Measurements from ENCODE around the gene PAN3. TPM values are rescaled to one million over a fixed set of nuclear protein-coding genes. Genes with fewer than 3 reads are reported as not detected.
A peak's percentile ranks its signal among the peaks of the same experiment; 100 is the strongest.

PAN3 gene, protein sequence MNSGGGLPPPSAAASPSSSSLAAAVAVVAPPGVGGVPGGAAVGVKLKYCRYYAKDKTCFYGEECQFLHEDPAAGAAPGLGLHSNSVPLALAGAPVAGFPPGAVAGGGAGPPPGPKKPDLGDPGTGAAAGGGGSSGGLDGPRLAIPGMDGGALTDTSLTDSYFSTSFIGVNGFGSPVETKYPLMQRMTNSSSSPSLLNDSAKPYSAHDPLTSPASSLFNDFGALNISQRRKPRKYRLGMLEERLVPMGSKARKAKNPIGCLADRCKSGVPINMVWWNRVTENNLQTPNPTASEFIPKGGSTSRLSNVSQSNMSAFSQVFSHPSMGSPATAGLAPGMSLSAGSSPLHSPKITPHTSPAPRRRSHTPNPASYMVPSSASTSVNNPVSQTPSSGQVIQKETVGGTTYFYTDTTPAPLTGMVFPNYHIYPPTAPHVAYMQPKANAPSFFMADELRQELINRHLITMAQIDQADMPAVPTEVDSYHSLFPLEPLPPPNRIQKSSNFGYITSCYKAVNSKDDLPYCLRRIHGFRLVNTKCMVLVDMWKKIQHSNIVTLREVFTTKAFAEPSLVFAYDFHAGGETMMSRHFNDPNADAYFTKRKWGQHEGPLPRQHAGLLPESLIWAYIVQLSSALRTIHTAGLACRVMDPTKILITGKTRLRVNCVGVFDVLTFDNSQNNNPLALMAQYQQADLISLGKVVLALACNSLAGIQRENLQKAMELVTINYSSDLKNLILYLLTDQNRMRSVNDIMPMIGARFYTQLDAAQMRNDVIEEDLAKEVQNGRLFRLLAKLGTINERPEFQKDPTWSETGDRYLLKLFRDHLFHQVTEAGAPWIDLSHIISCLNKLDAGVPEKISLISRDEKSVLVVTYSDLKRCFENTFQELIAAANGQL
- total RNA-seq: 33.9 TPM

DNA sequence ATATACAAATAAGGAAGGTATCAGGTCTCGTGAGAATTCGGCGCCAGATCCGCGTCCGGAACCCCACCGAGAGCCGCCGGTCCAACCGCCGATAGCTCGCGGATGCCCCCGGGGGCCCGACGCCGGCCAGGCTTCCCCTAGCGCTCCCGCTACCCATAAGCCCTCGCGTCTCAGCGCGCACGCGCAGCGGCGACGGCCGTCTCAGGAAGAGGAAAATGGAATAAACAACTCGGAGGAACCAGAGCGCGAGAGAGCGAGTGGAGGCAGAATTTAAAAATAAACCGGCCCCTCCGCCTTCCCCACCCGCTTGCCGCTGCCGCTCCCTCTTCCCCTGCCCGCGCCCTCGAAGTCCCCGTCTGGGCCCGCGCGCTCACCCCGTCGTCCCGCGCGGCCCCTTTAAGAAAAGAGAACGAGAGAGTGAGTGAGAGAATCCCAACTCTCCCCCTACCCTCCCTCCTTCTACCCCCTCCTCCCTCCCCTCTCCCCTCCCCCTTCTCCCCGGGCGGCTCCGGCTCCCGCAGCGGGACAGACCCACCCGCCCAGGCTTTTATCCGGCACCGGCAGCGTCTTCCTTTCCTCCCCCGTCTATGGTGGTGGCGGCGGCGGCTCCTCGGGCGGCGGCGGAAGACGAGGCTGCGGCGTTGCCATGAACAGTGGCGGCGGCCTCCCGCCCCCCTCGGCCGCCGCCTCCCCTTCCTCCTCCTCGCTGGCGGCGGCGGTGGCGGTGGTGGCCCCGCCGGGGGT, at the start of gene PAN3:
TSS of gene PAN3 (plus strand) at position 534 of the 744 bp plus-strand sequence. CDS start at position 647, 113 bp downstream.
- peaks cover 5 to 21% (median 14%) of the 10 kb centered on the region in 3 donors for H3K4me1 ChIP-seq (ENCODE audit: control insufficient read depth in 3 of 3, insufficient read depth in 3 of 3, low read length in 3 of 3)
- peak within 1 kb of the TSS; percentile 96 for H3K27ac ChIP-seq (ENCODE audit: low read depth, low read length)
- peak within 1 kb of the TSS; percentile 89 to 93 (median 92) for H3K9ac ChIP-seq (ENCODE audit: low read depth in 1 of 3, low read length in 3 of 3)
- peak within 1 kb of the TSS; percentile 83 to 94 (median 89) for H3K4me3 ChIP-seq (ENCODE audit: low read length in 3 of 3)
- no peaks in the 10 kb centered on the region for H3K36me3 ChIP-seq (ENCODE audit: control insufficient read depth in 3 of 3, insufficient read depth in 3 of 3, low read length in 3 of 3)
- no peaks in the 10 kb centered on the region for H3K9me3 ChIP-seq (ENCODE audit: control insufficient read depth in 3 of 3, low read length in 3 of 3)
- no peaks in the 10 kb centered on the region for H3K27me3 ChIP-seq (ENCODE audit: control insufficient read depth in 3 of 3, insufficient read depth in 3 of 3, low read length in 3 of 3)

DNA sequence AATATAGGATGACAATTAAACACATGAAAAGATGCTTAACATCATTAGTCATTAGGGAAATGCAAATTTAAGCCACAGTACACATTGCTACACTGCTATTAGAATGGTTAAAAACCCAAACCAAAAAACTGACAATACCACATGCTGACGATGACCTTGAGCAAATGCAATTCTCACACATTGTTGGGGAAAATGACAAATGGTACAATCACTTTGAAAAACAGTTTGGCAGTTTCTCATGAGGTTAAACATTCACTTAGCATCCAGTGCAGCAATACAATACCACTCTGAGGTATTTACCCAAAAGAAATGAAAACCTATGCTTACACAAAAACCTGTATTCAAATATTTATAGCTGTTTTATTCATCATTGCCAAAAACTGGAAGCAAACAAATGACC, 49.3 kb upstream of the PAN3 start:
- Histone ChIP-seq H3K9me3 (ENCODE audit: control insufficient read depth in 3 of 3, low read length in 3 of 3) (no peaks in the 10 kb centered on the region), H3K4me3 (ENCODE audit: low read length in 3 of 3) (no peak overlapping the region), H3K27me3 (ENCODE audit: control insufficient read depth in 3 of 3, insufficient read depth in 3 of 3, low read length in 3 of 3) (peaks cover 0 to 4% (median 0%) of the 10 kb centered on the region in 3 donors), H3K9ac (ENCODE audit: low read depth in 1 of 3, low read length in 3 of 3) (no peak overlapping the region), H3K27ac (ENCODE audit: low read depth, low read length) (no peak overlapping the region), H3K4me1 (ENCODE audit: control insufficient read depth in 3 of 3, insufficient read depth in 3 of 3, low read length in 3 of 3) (no peaks in the 10 kb centered on the region), H3K36me3 (ENCODE audit: control insufficient read depth in 3 of 3, insufficient read depth in 3 of 3, low read length in 3 of 3) (no peaks in the 10 kb centered on the region)

DNA sequence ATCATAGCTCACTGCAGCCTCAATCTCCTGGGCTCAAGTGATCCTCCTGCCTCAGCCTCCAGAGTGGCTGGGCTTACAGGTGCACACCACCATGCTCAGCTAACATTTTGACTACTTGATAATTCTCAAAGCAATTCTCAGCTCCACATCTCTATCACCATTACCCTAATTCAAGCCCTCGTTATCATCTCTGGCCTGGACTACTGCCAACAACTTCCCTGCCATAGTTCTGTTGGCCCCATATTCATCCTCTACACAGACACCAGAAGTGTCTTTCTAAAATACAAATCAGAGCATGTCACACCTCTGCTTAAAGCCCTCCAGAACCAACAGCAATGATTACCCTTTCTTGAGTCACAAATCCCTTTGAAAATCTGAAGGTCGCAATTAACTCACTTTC, 45.9 kb upstream of the PAN3 start:
- Histone ChIP-seq H3K27ac (ENCODE audit: low read depth, low read length) (no peak overlapping the region), H3K9ac (ENCODE audit: low read depth in 1 of 3, low read length in 3 of 3) (no peak overlapping the region), H3K36me3 (ENCODE audit: control insufficient read depth in 3 of 3, insufficient read depth in 3 of 3, low read length in 3 of 3) (no peaks in the 10 kb centered on the region), H3K9me3 (ENCODE audit: control insufficient read depth in 3 of 3, low read length in 3 of 3) (no peaks in the 10 kb centered on the region), H3K4me1 (ENCODE audit: control insufficient read depth in 3 of 3, insufficient read depth in 3 of 3, low read length in 3 of 3) (no peaks in the 10 kb centered on the region), H3K4me3 (ENCODE audit: low read length in 3 of 3) (no peak overlapping the region), H3K27me3 (ENCODE audit: control insufficient read depth in 3 of 3, insufficient read depth in 3 of 3, low read length in 3 of 3) (peaks cover 0 to 8% (median 3%) of the 10 kb centered on the region in 3 donors)

DNA sequence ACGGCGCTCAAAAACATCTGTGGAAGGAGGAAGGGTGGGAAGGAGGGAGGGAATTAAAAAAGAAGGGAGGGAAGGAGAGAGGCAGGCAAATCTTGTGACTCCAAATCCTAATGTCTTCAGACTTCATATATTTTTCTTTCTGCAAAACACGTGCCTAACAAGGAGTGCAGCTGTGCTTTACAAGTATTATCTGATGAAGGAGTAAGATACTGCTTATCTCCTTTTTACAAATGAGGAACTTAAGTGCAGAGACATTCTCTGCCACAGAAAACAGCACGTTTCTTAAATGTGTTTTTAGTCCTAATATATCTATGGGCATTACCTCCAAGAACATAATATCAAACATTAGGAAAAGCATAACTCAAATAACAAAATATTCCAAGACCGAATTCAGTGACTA, 44.5 kb upstream of the PAN3 start:
- Histone ChIP-seq H3K9me3 (ENCODE audit: control insufficient read depth in 3 of 3, low read length in 3 of 3) (peaks cover 0 to 6% (median 0%) of the 10 kb centered on the region in 3 donors), H3K4me3 (ENCODE audit: low read length in 3 of 3) (no peak overlapping the region), H3K27ac (ENCODE audit: low read depth, low read length) (no peak overlapping the region), H3K4me1 (ENCODE audit: control insufficient read depth in 3 of 3, insufficient read depth in 3 of 3, low read length in 3 of 3) (no peaks in the 10 kb centered on the region), H3K9ac (ENCODE audit: low read depth in 1 of 3, low read length in 3 of 3) (no peak overlapping the region), H3K36me3 (ENCODE audit: control insufficient read depth in 3 of 3, insufficient read depth in 3 of 3, low read length in 3 of 3) (no peaks in the 10 kb centered on the region), H3K27me3 (ENCODE audit: control insufficient read depth in 3 of 3, insufficient read depth in 3 of 3, low read length in 3 of 3) (peaks cover 0 to 16% (median 8%) of the 10 kb centered on the region in 3 donors)

DNA sequence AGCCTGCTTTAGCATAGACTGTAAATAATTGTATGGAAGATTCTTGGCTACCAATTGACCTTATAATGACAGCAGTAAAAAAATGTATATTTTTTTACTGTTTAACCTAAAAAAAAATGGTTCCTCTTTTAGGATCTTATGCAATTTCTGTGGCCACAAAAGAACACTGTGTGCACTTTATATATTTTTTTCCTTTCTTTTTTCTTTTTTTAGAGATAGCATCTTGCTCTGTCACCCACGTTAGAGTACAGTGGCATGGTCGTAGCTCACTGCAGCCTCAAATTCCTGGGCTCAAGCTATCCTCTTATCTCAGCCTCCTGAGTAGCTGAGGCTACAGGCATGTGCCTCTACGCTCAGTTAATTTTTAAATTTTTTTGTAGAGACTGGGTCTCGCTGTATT, 44.0 kb upstream of the PAN3 start:
- Histone ChIP-seq H3K9me3 (ENCODE audit: control insufficient read depth in 3 of 3, low read length in 3 of 3) (peaks cover 0 to 6% (median 0%) of the 10 kb centered on the region in 3 donors), H3K4me1 (ENCODE audit: control insufficient read depth in 3 of 3, insufficient read depth in 3 of 3, low read length in 3 of 3) (no peaks in the 10 kb centered on the region), H3K9ac (ENCODE audit: low read depth in 1 of 3, low read length in 3 of 3) (no peak overlapping the region), H3K27me3 (ENCODE audit: control insufficient read depth in 3 of 3, insufficient read depth in 3 of 3, low read length in 3 of 3) (peaks cover 2 to 17% (median 12%) of the 10 kb centered on the region in 3 donors), H3K27ac (ENCODE audit: low read depth, low read length) (no peak overlapping the region), H3K36me3 (ENCODE audit: control insufficient read depth in 3 of 3, insufficient read depth in 3 of 3, low read length in 3 of 3) (no peaks in the 10 kb centered on the region), H3K4me3 (ENCODE audit: low read length in 3 of 3) (no peak overlapping the region)

DNA sequence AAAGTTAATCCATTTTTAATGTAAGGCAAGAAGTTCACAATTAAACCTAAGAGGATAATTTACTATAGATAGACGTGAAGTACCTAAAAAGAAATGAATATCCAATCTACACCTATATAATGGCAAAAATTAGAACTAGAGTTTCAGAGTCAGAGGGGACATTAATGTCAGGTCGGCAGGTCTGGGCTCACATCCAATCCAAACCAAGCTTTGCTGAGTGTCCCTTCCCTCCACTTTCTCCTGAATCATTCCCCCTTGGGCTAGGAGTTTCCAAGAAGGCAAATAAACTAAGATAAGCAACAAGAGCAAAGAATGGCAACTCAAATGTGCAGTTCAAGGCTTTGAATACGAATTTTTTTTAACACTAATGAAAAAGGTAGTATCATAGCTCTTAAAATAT, 40.8 kb upstream of the PAN3 start:
- H3K4me1 ChIP-seq (ENCODE audit: control insufficient read depth in 3 of 3, insufficient read depth in 3 of 3, low read length in 3 of 3): peaks cover 0 to 4% (median 3%) of the 10 kb centered on the region in 3 donors
- H3K27ac ChIP-seq (ENCODE audit: low read depth, low read length): no peak overlapping the region
- no peak overlapping the region for H3K9ac ChIP-seq (ENCODE audit: low read depth in 1 of 3, low read length in 3 of 3)
- peaks cover 0 to 6% (median 0%) of the 10 kb centered on the region in 3 donors for H3K9me3 ChIP-seq (ENCODE audit: control insufficient read depth in 3 of 3, low read length in 3 of 3)
- peaks cover 15 to 40% (median 31%) of the 10 kb centered on the region in 3 donors for H3K27me3 ChIP-seq (ENCODE audit: control insufficient read depth in 3 of 3, insufficient read depth in 3 of 3, low read length in 3 of 3)
- no peaks in the 10 kb centered on the region for H3K36me3 ChIP-seq (ENCODE audit: control insufficient read depth in 3 of 3, insufficient read depth in 3 of 3, low read length in 3 of 3)
- no peak overlapping the region for H3K4me3 ChIP-seq (ENCODE audit: low read length in 3 of 3)

DNA sequence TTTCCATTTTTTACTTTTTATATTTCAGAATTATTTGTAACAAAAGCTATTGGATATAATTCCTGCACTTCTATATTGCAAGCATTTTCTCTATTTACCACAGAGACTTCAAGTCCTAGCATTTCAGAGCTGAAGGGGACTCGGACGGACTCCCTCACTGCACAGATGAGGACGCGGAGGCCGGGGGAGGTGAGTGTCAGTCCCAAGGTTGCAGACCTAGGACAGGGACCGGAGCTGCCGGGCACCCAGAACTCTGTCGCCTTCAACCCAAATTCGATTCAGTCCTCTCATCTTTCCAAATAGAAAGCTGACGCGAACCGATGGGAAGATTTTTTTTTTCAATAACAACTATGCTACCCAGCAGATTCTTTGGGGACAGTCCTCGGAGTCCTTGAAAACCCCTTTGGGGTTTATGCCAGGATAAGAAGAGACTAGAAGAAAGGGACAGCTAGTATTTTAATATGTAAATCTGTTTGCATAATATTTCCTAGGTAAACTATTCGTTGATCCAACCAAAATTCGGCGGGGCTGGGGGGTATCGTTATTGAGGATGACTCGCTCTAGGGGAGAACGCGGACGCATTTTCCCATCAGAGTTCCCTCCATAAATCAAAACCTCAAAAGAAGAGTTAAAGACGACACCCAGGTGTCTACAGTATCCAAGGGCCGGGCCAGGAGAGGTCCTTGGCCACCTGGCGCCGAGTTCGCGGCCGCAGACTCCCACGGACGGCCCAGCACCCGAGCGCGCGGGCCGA, 38.8 kb upstream of the PAN3 start:
- peaks cover 15 to 40% (median 32%) of the 10 kb centered on the region in 3 donors for H3K27me3 ChIP-seq (ENCODE audit: control insufficient read depth in 3 of 3, insufficient read depth in 3 of 3, low read length in 3 of 3)

DNA sequence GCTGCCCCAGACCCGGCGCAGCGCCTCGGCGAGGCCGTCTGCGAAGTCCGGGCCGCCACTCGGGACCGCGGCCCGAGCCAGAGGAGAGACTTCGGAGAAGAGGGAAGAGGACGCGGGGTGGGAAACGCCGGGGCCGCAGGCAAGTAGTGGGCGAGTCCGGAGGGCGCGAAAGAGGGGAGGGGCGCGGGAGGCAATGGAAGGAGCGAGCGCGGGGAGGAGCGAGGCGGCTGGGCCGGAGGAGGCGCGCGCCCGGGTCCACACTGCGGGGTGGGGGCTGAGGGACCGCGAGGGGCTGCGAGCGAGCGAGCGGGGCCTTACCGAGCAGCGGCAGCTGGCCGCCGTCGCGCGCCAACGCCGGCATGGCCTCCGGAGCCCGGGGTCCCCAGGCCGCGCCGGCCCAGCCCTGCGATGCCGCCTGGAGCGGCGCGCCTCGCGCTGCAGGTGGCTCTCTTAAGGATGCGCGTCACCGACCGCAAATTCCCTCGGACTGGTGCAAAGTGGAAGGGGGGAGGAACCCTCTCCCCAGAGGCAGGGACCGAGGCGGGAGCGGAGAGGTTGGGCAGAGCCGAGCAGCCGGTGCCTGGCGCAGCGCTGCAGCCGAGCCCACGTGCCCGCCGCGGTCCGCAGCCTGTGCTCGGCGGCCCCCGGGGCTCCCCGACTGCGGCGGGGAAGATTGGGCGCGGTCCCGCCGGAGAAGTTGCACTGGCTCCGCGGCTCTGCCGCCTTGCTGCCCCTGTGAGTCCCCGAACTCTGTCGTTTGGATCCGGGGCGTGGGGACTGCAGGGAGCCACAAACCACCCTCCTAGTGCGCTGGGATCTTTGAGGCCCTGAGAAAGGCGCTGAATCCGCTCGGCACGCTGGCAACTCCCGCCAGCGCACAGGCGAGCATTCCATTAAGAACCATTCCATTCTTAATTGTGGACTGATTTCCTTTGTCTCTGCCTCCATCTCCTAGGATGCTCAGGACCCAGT, 37.9 kb upstream of the PAN3 start, which contains the start of gene FLT3:
TSS of gene FLT3 (minus strand) at position 427 of the 972 bp plus-strand sequence. CDS start at position 361, 66 bp downstream.
- Histone ChIP-seq H3K27ac (ENCODE audit: low read depth, low read length) (no peak within 1 kb of the TSS), H3K4me3 (ENCODE audit: low read length in 3 of 3) (peak within 1 kb of the TSS; percentile 31 to 49 (median 32)), H3K9me3 (ENCODE audit: control insufficient read depth in 3 of 3, low read length in 3 of 3) (peaks cover 0 to 9% (median 0%) of the 10 kb centered on the region in 3 donors), H3K9ac (ENCODE audit: low read depth in 1 of 3, low read length in 3 of 3) (no peak within 1 kb of the TSS), H3K4me1 (ENCODE audit: control insufficient read depth in 3 of 3, insufficient read depth in 3 of 3, low read length in 3 of 3) (peaks cover 0 to 4% (median 3%) of the 10 kb centered on the region in 3 donors), H3K27me3 (ENCODE audit: control insufficient read depth in 3 of 3, insufficient read depth in 3 of 3, low read length in 3 of 3) (peaks cover 15 to 39% (median 31%) of the 10 kb centered on the region in 3 donors), H3K36me3 (ENCODE audit: control insufficient read depth in 3 of 3, insufficient read depth in 3 of 3, low read length in 3 of 3) (no peaks in the 10 kb centered on the region)

More for the DNA sequence above, 38.8 kb upstream of the PAN3 start:
- H3K9me3 ChIP-seq (ENCODE audit: control insufficient read depth in 3 of 3, low read length in 3 of 3): peaks cover 0 to 9% (median 0%) of the 10 kb centered on the region in 3 donors
- peak overlapping the region in 2 of 3 donors; percentile 23 to 49 for H3K4me3 ChIP-seq (ENCODE audit: low read length in 3 of 3)
- no peaks in the 10 kb centered on the region for H3K36me3 ChIP-seq (ENCODE audit: control insufficient read depth in 3 of 3, insufficient read depth in 3 of 3, low read length in 3 of 3)
- no peak overlapping the region for H3K27ac ChIP-seq (ENCODE audit: low read depth, low read length)
- no peak overlapping the region for H3K9ac ChIP-seq (ENCODE audit: low read depth in 1 of 3, low read length in 3 of 3)
- peaks cover 0 to 4% (median 3%) of the 10 kb centered on the region in 3 donors for H3K4me1 ChIP-seq (ENCODE audit: control insufficient read depth in 3 of 3, insufficient read depth in 3 of 3, low read length in 3 of 3)
